IMR-90 (cell line): ENCODE data around the gene GYG2. TPM values are rescaled to one million over a fixed set of nuclear protein-coding genes. Genes with fewer than 3 reads are reported as not detected.

Experiments used
- ATAC-seq: fragments of 200-7000 bp; cut with Tn5 transposase; 2 replicates; pipeline ENCODE4 v1.9.1; 2020; ENCODE audit warnings: low read depth, mild to moderate bottlenecking, moderate library complexity
- BruUV-seq: library from RNA; stranded (reverse); fragments of 400-500 nt; replicated peaks from 2 replicates; lab custom pipeline; 2021; lab: Mats Ljungman, UMichigan
- CTCF ChIA-PET: fragments of 300-600 bp; formaldehyde crosslinking; extraction: SDS; loops from one replicate; lab custom pipeline; 2021; ENCODE audit warnings: antibody characterized with exemption; lab: Yijun Ruan, JAX
- POLR2A ChIA-PET: fragments of 300-600 bp; sonication (Branson Sonifier 250); formaldehyde crosslinking; loops from one replicate; lab custom pipeline; 2022; ENCODE audit warnings: antibody characterized with exemption; ENCODE audit not compliant: unreplicated experiment; lab: Charles Lee
- DNase-seq: peaks from one replicate; pipeline ENCODE4 v3.0.0; 2013
- H2AFZ ChIP-seq: replicated peaks from 2 replicates; pipeline ENCODE3; 2013; ENCODE audit warnings: low read length, mild to moderate bottlenecking; ENCODE audit not compliant: poor library complexity
- H2AK5ac ChIP-seq: 2 replicates; pipeline ENCODE4 v1.6.1; 2013; ENCODE audit warnings: low read depth, low read length, inconsistent platforms
- H2AK9ac ChIP-seq: replicated peaks from 2 replicates; pipeline ENCODE3; 2013; ENCODE audit warnings: mild to moderate bottlenecking, low read depth, low read length, moderate library complexity; ENCODE audit not compliant: poor library complexity
- H2BK120ac ChIP-seq: 2 replicates; pipeline ENCODE4 v1.6.1; 2013; ENCODE audit warnings: low read depth, low read length, inconsistent platforms
- H2BK15ac ChIP-seq: 3 replicates; pipeline ENCODE4 v1.6.1; 2013; ENCODE audit warnings: low read depth, low read length, inconsistent platforms
- H2BK20ac ChIP-seq: 2 replicates; pipeline ENCODE4 v1.6.1; 2013; ENCODE audit warnings: low read depth, mild to moderate bottlenecking, inconsistent platforms, low read length, moderate library complexity
- H2BK5ac ChIP-seq: 2 replicates; pipeline ENCODE4 v1.6.1; 2013; ENCODE audit warnings: mild to moderate bottlenecking, low read depth, low read length, inconsistent platforms; ENCODE audit not compliant: poor library complexity, severe bottlenecking
- H3K14ac ChIP-seq: replicated peaks from 2 replicates; pipeline ENCODE4 v1.6.1; 2013; ENCODE audit warnings: low read depth, low read length, inconsistent platforms
- H3K18ac ChIP-seq: 2 replicates; pipeline ENCODE4 v1.6.1; 2013; ENCODE audit warnings: low read depth, low read length, control low read depth
- H3K23ac ChIP-seq: 2 replicates; pipeline ENCODE4 v1.6.1; 2013; ENCODE audit warnings: low read depth, low read length, inconsistent platforms
- H3K27ac ChIP-seq: 2 replicates; pipeline ENCODE4 v1.5.1; 2013; ENCODE audit warnings: mild to moderate bottlenecking, control low read depth, low read length; ENCODE audit not compliant: insufficient read depth
- H3K27me3 ChIP-seq: 2 replicates; pipeline ENCODE4 v1.6.1; 2013; ENCODE audit warnings: low read length; ENCODE audit not compliant: control insufficient read depth, insufficient read depth
- H3K36me3 ChIP-seq: 2 replicates; pipeline ENCODE4 v1.6.1; 2013; ENCODE audit warnings: low read length, mixed read lengths; ENCODE audit not compliant: control insufficient read depth, insufficient read depth
- H3K4ac ChIP-seq: 2 replicates; pipeline ENCODE4 v1.6.1; 2013; ENCODE audit warnings: low read depth, low read length, inconsistent platforms
- H3K4me1 ChIP-seq: 2 replicates; pipeline ENCODE4 v1.6.1; 2013; ENCODE audit warnings: low read length, mixed read lengths; ENCODE audit not compliant: control insufficient read depth, insufficient read depth
- H3K4me2 ChIP-seq: 2 replicates; pipeline ENCODE4 v1.6.1; 2013; ENCODE audit warnings: low read depth, mild to moderate bottlenecking, control low read depth, low read length, moderate library complexity
- H3K4me3 ChIP-seq: 2 replicates; pipeline ENCODE4 v1.5.1; 2013; ENCODE audit warnings: low read depth, mild to moderate bottlenecking, control low read depth, low read length, moderate library complexity; ENCODE audit not compliant: insufficient read depth
- H3K56ac ChIP-seq: 2 replicates; pipeline ENCODE4 v1.6.1; 2013; ENCODE audit warnings: low read length, inconsistent platforms; ENCODE audit not compliant: insufficient read depth; ENCODE audit errors: extremely low read depth
- H3K79me1 ChIP-seq, 2 experiments: 2 replicates each; pipeline ENCODE4 v1.6.1; 2013; ENCODE audit warnings: low read length in 2 of 2, inconsistent platforms in 1 of 2, low read depth in 1 of 2
- H3K9ac ChIP-seq: 2 replicates; pipeline ENCODE4 v1.6.1; 2013; ENCODE audit warnings: low read depth, low read length, control low read depth
- H3K9me1 ChIP-seq: 2 replicates; pipeline ENCODE4 v1.6.1; 2013; ENCODE audit warnings: low read length, inconsistent platforms; ENCODE audit not compliant: insufficient read depth
- H3K9me3 ChIP-seq: 2 replicates; pipeline ENCODE4 v1.6.1; 2013; ENCODE audit warnings: low read length; ENCODE audit not compliant: control insufficient read depth, insufficient read depth
- H4K20me1 ChIP-seq: 2 replicates; pipeline ENCODE4 v1.6.1; 2013; ENCODE audit warnings: low read length, inconsistent platforms; ENCODE audit not compliant: insufficient read depth
- H4K5ac ChIP-seq: 2 replicates; pipeline ENCODE4 v1.6.1; 2013; ENCODE audit warnings: mild to moderate bottlenecking, low read depth, low read length, control low read depth
- H4K8ac ChIP-seq, 2 experiments: 2 replicates each; pipeline ENCODE4 v1.6.1; 2013; ENCODE audit warnings: low read depth in 2 of 2, low read length in 2 of 2, control low read depth in 1 of 2, inconsistent platforms in 1 of 2
- H4K91ac ChIP-seq: 2 replicates; pipeline ENCODE4 v1.6.1; 2013; ENCODE audit warnings: low read depth, low read length, inconsistent platforms; ENCODE audit not compliant: insufficient read depth
- BHLHE40 ChIP-seq: fragments of 150-350 bp; IDR thresholded peaks from 2 replicates; pipeline ENCODE4 v1.6.1; 2016; ENCODE audit warnings: mild to moderate bottlenecking, low read depth, low read length
- RAD21 ChIP-seq: IDR thresholded peaks from 2 replicates; pipeline ENCODE4 v1.6.1; 2012; ENCODE audit warnings: low read length, improper control_type of control experiment
- RCOR1 ChIP-seq: IDR thresholded peaks from 2 replicates; pipeline ENCODE4 v1.6.1; 2012; ENCODE audit warnings: mild to moderate bottlenecking, low read length, improper control_type of control experiment; ENCODE audit not compliant: insufficient replicate concordance
- USF2 ChIP-seq: fragments of 150-350 bp; IDR thresholded peaks from 2 replicates; pipeline ENCODE4 v1.6.1; 2017; ENCODE audit warnings: mild to moderate bottlenecking, antibody characterized with exemption, low read length, low read depth
- WGBS, 2 experiments: methylation state at CpG; one replicate each; pipeline versions ENCODE4 v1.1.5 to v1.1.7; 2013; ENCODE audit warnings: missing lambda C conversion rate in 2 of 2; ENCODE audit not compliant: insufficient read length in 1 of 2; ENCODE audit errors: extremely low coverage in 2 of 2; 5-methylcytosine and 5-hydroxymethylcytosine counted together
- dilution Hi-C: fragments of 300-500 bp; cut with HindIII; formaldehyde crosslinking; loops from one replicate; pipeline ENCODE4 v1.14.3; 2018; ENCODE audit warnings: low sequenced_read_pairs; ENCODE audit not compliant: unreplicated experiment
- in situ Hi-C: fragments of 300-500 bp; cut with MboI; formaldehyde crosslinking; loops from 3 replicates; pipeline ENCODE4 v1.14.3; 2019; ENCODE audit warnings: low sequenced_read_pairs, inconsistent platforms, mixed read lengths
- intact Hi-C: fragments of 100-400 bp; cut with micrococcal nuclease; formaldehyde crosslinking; loops from 2 replicates; pipeline ENCODE4 v1.10.0; 2022
- polyA plus RNA-seq, 3 experiments: library from polyadenylated mRNA; depleted of rRNA; stranded (reverse); fragments of >200 nt; gene quantifications; 2 replicates each; pipeline ENCODE4 v1.2.3, GENCODE V29; 2012; ENCODE audit warnings: low replicate concordance in 1 of 3
- total RNA-seq: library from RNA; depleted of rRNA; stranded (reverse); fragments of >200 nt; gene quantifications from 2 replicates; pipeline ENCODE4 v1.2.3, GENCODE V29; 2012

GYG2 gene
- total and polyA plus RNA-seq, 2 of the 4 experiments (the other 2 are of a cell fraction) = 9.6 to 13.1 TPM

- Histone ChIP-seq H3K4me1 (no peaks in the 10 kb centered on the region), H2BK120ac (peak overlapping the region; percentile 48), H3K36me3 (no peaks in the 10 kb centered on the region), H2AFZ (peak overlapping the region; percentile 91), H3K9ac (peak overlapping the region; percentile 60), H2AK9ac (peak overlapping the region; percentile 78), H3K18ac (peak overlapping the region; percentile 46; the same call in 1 of the 2 replicates), H3K27ac (peak overlapping the region; percentile 82), H2BK15ac (0 out of 3 replicates have a peak overlapping the region, but pooled peaks have one; percentile 28), H2BK20ac (no peak overlapping the region), H4K8ac (peak overlapping the region; percentile 87 to 92), H2AK5ac (peak overlapping the region; percentile 50; the same call in 1 of the 2 replicates), H3K56ac (peak overlapping the region; percentile 30; the same call in 1 of the 2 replicates), H2BK5ac (peak overlapping the region; percentile 58), H4K91ac (peak overlapping the region; percentile 32), H4K5ac (peak overlapping the region; percentile 49), H3K9me3 (peaks cover 6% of the 10 kb centered on the region; the same call in 1 of the 2 replicates), H4K20me1 (no peaks in the 10 kb centered on the region), H3K27me3 (no peaks in the 10 kb centered on the region), H3K4ac (peak overlapping the region; percentile 84), H3K79me1 (no peaks in the 10 kb centered on the region), H3K23ac (0 out of 2 replicates have a peak overlapping the region, but pooled peaks have one; percentile 49), H3K4me3 (peak overlapping the region; percentile 46), H3K9me1 (no peaks in the 10 kb centered on the region), H3K4me2 (peak overlapping the region; percentile 81), H3K14ac (peak overlapping the region; percentile 76)
- ChIA-PET CTCF (no interaction called here), POLR2A (no interaction called here)
- dilution Hi-C loops (no loop called here), intact Hi-C loops (no loop called here), in situ Hi-C loops (no loop called here)
- ATAC-seq (peak; percentile 40), DNase-seq (peak; percentile 47)
- 0% methylated on average over 3 of the region's 27 CpGs; no CpG with 5 or more reads in 1 of the 2 experiments for WGBS, 2 experiments
- no TSS peak for BruUV-seq
- TF ChIP-seq RAD21 (no peak), RCOR1 (no peak), USF2 (no peak), BHLHE40 (no peak)
Observed at GRCh38 chrX:2928191-2928582, 99.5 kb downstream of the GYG2 start.
